SKM-1 (cell line): ENCODE results near the gene GPR176.
A peak's percentile ranks its signal among the peaks of the same experiment; 100 is the strongest.
"Not testable (repeated sequence)": the region's sequence is repeated elsewhere in the genome, so short reads cannot be mapped to it uniquely, and the experiment has no call there.

Experiments
- DNase-seq: peaks from one replicate; lab custom pipeline; 2025; ENCODE audit not compliant: unreplicated experiment; lab: John Stamatoyannopoulos, UW

The GPR176 gene

DNA sequence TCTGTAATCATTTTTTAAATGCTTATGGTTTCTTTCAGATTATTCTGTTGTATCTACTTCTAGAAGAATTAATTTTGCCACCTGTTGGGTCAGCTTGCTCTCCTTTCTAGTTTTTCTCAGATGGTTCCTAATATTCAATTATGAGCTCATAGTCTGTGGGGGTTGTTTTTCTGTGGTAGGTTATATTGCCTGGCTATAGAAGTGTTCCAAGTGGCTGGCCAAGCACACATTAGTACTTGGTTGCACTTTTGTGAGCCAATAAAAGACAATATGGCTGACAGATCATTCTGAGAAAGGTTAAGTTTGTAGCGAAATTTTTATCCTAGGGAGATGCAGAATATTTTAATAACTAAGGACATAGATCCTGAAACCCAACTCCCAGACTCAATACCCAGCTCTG, 105.6 kb downstream of the GPR176 start:
- DNase-seq = no peak

DNA sequence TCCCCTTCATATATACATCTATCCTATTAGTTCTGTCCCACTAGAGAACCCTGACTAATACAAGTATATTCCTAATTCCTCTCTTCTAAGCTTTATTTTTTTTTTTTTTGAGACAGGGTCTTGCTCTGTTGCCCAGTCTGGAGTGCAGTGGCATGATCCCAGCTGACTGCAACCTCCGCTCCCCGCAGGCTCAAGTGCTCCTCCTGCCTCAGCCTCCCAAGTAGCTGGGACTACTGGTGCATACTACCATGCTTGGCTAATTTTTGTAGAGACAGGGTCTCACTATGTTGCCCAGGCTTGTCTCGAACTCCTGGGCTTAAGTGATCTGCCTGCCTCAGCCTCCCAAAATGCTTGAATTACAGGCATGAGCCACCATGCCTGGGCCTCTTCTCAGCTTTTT, 107.4 kb downstream of the GPR176 start:
- not testable (repeated sequence) for DNase-seq

DNA sequence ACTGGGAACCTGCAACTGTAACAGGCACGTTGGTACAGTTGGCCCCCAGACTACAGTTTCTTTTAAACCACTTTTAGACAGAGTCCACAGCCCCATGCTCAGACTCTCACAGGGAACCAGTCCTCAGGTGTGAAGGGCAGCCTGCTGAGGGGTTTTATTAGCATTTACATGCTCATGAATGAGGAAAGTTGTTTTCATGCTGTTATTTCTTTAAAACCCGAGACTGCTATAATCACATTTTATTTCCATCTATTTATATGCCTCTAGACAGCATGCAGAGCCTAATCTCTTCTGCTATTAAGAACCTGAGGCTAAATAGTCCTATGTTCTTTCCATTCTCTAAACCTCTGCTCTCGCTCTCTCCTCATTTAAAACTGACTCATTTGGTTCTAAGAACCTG, 111.2 kb downstream of the GPR176 start:
- DNase-seq = no peak

DNA sequence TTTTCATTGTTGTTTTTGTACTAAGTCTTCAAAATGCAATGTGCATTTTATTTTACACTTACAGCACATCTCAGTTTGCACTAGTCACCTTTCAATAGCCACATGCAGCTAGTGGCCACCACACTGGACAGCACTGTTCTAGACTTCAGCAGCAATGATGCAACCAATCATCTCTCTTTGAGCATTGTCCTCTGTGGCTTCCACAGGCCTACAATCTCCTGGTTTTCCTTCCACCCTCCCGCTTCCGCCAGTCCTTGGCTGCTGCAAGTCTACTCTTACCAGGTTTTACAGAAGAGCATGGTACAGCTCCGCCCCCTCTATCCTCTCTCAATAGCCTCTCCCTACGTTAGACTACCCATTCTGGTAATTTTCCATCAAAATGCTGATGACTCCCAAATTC, 112.3 kb downstream of the GPR176 start:
- DNase-seq = no peak

DNA sequence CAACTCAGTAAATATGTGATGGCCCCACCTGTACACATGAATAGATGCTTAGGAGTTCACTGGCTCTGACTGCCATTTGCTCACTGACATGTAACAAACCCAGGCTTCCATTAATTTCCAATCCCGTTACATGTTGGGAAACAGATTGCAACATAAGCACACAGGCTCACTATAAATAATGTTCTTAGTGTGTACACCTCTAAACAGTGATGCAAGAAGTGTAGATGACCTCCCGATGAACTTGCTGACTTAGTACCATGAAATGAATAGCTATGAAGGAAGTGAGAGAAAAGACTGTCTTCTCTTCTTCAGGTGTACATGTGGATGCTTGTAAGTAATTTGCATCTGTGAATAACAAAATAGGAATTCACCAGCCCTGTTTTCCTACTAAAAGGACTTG, 116.0 kb downstream of the GPR176 start:
- DNase-seq = peak; percentile 28

DNA sequence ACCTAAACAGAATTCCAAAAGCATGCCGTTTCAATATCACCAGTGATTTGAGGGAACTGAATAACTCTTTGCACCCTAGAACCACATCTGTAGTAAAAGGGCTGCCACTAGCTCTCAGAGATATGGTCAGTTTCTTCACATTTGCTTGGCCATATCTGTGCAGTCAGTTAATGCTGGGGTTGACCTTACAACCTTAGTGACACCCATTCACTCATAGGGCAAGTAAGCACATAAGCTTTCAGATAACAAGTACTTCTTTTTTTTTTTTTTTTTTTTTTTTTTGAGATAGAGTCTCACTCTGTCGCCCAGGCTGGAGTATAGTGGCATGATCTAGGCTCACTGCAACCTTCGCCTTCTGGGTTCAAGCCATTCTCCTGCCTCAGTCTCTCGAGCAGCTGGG, 117.0 kb downstream of the GPR176 start:
- DNase-seq = no peak

DNA sequence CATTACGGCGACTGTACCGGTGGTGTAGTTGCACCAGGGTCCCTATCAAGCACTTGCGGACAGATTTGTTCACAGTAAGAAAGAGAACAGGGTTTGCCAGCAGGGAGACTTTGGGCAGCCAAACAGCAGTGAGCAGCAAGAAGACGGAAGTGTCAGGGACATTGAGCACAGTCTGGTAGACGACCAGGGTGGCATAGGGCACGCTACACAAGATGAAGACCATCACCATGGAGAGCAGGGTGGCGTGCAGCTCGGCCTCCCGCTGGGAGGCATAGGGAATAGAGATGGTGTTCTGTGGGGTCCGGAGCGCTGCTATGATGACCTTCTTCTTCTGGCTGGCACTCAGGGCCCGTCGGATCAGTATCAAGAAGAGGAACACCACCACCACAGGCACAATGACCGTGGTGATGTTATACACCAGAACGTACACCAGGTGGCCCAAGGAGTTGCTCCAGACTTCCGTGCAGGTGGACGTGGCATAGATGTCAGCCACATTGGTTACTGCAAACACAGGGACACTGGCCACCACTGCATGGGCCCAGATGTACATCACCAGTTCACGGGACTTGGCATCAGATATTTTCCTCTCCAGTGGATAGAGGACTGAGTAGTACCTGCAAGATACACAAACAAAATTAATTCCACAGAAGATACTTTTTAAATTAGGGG, 118.3 kb downstream of the GPR176 start:
- no peak for DNase-seq

DNA sequence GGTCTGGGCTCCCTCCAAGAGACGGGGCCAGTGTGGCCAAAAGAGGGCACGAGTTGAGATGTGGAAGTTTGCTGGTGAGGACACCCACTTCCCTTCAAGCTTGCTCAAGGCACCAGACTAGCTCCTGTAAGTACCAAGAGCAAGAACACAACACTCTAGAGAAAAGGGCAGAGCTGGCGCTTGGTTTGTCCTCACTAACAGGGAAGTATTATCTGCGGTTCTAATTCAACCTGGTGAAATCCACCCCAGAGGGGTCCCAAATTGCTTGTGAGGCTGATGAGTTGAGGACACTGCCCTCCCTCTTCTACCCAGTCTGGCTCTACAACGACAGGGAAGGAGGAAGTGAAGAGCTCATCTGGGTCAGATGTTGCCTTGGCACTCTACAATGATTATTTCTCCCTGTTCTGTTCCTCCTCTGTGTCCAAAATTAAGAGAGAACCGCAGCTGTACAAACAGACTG, 120.5 kb downstream of the GPR176 start:
- peak; percentile 62 for DNase-seq

DNA sequence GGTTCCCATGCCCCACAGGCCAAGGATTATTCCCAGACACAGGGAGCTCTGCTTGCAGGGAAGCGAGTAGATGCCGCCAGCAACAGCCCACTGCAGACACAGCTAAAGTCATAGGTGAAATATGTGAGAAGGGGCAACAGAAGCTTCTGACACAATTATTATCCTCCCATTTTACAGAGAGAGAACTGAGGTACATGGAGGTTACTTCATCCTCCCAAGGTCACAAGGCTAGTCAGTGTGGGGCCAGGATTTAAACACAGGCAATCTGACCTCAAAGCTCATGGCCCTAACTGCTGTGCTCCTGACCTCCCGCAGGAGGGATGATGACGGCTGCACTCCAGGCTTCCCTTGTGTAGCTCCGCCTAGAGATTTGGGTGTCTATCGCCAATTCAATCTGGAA, 121.7 kb downstream of the GPR176 start:
- no peak for DNase-seq

DNA sequence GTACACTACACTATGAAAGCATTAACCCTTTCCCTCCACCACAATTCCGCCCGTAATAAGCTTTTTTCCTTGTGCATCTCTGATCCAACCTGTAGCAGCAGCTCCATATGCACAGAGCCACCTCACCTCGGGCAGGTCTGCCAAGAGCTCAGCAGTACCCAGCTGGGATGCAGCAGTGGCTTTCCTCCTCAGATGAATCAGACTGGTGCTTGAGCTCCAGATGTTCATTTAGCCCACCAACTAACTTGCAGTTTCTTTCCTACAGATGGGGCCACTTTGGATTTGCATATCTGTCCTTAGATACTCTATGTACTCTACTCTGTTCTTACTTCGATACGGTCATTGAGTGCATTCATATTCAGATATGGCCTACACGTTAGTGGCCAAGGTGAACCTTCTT, 122.7 kb downstream of the GPR176 start:
- DNase-seq = no peak

DNA sequence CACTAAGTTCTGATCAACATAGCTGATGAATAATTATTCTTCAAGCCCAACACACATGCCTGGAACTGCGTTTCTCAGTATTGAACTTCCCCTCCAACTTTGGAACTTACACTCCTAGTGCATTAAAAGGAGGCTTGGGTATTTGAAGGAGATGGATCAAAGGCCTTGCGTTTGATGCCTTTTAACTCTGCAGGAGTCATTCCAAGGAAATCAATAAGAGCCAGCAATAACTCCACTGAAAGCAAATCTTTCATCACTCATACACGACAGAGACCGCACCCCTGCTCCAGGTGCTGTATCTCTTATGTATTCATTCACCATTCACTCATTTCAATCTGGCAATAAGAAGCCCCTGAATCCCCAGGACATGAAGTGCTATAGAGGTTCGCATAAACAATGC, 123.5 kb downstream of the GPR176 start:
- no peak for DNase-seq

DNA sequence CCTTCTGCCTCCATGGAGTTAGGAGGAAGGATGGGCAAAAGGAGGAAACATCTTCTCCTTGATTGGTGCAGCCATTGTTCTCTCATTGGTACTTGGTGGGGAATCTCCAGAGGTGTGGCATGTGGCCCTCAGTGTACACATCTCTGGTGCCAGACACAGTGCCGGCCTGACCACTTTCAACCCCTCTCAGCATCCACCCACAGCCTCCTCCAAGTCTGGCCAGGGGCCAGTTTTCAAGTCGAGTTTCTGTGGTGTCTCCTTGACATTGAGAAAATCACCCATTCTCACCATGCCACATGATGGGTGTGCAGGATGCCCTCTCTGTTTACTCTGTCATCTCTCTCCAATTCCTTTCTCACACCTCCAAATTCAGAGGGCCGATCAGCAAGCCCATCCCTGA, 124.6 kb downstream of the GPR176 start:
- DNase-seq = no peak

DNA sequence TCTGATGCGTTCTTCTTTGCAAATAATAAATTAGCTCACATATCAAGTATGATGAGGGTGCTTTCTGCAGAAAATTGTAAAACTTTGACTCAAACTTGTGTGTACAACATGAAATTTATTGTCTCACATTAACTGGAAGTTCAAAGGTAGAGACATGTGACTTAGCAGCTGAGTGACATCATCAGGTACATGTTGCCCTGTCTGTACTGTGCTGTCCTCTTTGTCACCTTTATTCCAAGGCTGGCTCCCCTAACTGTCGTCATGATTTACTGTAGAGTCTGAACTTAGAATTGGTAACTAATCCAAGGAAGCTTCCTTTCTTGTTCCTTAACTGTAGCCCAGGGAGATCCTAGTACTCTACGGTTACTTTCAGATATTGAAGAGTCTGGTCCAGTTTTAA, 125.1 kb downstream of the GPR176 start:
- DNase-seq = no peak

DNA sequence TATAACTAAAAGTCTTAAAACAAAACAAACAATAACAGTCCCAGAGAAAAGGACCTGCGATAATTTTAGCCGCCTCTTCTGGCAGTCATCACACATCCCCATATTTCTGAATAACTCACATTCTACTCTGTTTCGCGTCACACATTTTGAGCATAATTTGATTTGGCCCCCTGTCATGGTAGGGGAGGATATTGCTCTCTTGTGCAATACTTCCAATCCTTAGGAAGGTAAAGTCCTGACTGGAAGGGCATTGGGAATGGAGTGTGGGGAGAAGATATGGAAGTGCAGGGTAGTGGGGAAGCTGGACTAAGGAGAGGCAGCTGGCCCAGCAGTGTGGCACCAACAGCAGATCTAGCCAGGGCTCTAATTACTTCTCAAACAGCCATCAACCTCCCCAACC, 126.1 kb downstream of the GPR176 start:
- DNase-seq = no peak

DNA sequence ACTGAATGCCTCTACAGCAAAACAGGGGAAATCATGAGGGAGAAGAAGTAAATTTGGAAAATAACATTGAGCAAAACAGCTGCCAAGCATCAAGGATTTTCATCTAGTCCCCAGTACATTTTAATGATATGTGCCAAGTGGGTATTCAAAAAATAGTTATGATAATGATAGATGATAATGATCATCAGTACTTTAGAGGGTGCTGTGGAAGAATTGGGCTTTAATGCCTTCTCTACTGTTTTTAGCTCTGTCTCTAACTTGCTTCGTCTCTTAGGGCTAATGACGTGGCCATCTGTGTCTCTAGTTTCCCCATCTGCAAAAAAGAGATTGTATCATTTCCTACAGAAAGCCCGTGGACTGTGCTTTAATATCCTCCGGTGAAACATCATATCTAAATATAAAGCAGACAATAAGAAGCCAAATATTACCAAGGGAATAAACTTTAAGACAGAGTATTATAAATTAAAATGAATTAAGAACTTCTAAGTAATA, 127.2 kb downstream of the GPR176 start:
- DNase-seq = no peak

DNA sequence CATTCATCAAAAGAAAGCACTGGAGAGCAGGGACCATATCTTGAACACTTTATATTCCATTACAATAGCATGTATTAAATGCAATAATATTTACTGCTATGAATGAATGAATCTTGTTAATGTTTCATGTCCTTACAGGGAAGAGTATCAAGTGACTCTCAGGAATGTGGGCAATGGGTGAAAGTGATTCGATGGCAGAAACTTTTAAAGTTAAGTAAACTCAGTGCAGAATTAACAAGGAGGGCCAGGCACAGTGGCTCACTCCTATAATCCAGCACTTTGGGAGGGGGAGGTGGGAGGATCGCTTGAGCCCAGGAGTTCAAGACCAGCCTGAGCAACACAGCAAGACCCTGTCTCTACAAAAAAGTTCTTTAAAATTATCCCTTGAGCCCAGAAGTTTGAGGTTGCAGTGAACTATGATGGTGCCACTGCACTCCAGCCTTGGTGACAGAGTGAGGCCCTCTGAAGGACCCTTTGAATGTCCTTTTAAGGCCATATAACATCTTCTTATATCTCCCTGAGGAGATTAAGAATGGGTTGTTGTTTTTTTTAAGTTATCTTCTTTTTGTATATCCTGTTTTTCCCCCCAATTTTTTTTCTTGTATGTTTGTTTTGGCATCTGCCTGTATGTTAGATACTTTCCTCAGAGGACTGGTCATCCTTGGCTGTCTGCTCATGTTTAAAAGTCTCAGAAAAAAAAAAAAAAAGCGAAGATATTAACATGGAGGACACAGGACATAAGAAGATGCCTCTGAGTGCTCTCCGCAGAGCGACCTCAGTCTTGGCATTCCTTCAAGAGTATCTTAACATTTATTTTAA, 127.8 kb downstream of the GPR176 start:
- DNase-seq = no peak

DNA sequence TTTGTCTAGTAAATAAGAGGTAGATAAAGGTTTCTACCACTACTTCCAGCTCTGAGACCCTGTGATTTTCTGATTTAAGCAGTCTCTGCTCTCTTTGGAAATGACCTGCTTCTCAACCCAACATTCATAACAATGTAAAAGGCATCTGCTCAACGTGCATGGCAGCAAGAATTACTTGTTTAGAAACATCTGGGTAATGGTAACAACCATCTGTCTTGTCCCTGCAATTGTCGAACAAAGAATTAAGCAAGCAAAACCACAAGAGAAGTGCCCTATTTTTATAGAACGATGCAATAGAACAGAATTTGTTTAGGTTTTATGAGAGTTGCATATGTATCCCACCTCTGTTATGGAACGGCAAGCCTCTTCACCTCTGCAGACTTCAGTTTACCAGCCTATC, 130.3 kb downstream of the GPR176 start:
- DNase-seq = no peak

DNA sequence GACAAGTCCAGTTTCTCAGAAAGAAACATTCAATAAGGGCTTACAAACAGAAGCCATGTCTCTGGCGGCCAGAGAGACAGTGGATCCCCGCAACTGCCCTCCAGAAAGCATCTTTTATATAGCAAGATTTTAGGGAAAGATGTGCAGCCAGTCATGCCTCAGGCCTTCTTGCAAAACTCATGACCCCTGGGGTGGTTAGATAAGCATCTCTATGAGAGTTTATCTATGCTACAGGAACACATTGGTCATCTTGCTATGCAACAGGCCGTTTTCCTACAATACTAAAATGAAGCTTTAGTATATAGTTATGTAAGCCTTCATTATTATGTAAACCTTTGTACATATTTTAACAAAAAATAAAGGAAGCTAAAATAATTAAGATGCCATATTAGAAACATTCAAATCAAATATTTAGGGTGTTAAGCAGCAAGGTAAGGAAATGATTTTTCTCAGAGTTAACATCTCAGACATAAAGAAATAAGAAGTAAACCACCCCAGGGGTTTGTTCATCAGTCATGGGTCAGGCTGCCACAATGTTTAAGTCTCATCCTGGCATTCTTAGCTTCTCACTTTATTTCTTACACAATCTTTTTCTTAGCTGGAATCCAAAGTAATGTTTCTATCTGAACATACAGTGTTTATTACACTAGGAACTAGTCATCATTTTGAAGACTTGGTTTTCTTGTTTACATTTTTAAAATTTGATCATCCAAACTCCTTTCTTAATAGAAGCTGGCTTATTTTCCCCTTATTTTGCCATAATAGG, 131.1 kb downstream of the GPR176 start:
- no peak for DNase-seq

DNA sequence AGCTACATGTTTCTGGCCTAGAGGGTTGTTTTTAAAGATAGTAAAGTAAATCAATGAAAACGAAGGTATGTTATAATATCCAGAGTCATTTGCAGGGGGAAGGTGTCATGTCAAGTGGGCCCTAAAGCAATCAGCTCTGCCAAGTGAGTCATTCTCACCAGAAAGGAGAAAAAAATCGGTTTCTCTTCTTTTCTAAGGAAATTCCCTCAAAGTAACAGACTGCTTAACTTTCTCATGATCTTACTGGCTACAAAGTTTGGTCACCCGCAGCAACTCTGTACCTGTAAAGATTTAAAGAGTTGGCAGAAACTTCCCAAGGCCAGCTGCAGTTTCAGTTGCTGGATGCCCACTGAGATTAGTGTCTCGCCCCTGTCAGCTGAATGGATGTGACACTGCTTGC, 132.0 kb downstream of the GPR176 start:
- no peak for DNase-seq

DNA sequence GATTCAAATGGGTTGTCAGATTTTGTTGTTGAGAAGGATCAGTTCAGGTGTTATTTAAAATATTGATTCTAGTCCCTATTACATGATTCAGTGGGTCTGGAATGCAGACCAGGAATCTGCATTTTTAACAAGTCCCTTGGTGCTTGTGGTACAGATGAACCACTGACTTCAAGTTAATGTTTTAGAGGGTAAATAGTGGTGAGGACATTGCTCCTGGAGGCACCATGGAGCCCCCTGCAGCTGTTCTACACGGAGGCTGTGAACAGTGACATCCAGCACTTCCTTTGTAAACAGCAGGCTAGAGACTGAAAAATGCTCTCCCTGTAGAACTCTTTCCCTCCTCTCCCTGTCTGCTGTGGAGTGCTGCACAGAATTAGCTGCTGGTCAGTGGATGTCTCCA, 132.6 kb downstream of the GPR176 start:
- no peak for DNase-seq

DNA sequence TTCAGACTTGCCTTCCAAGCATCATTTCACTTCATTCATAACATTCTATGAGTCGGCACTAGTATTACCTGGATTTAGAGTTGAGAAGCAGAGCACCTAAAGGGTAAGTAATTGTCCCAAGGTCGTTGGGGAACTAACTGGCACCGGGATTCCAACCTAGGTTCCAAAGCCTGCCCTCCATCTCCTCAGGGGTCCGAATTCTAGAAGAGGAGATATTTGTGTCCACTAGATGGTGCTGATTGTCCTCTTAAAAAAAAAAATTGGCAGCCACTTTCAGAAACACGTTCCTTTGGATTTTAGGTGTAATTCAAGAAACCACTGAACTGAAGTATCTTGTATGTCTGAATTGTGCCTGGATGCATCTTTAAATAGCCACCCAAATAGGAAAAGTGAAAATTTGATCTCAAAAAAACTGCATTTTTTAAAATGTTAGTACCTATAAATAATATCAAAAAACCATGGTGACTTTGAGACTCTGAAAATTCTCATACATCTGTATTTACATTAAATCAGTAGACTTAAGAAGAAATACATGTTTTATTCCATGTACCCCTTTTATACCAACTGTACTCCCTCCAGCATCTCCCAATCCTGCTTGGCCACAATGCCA, 133.5 kb downstream of the GPR176 start:
- DNase-seq = peak; percentile 69
